Posterior vena cava (tissue), 2 donors: ENCODE measurements around the gene ADAMTSL3. TPM values are rescaled to one million over a fixed set of nuclear protein-coding genes. Genes with fewer than 3 reads are reported as not detected.

Source experiments
- DNase-seq: peaks from one replicate; pipeline ENCODE4 v3.0.0-alpha.2; 2020; ENCODE audit warnings: low spot score
- intact Hi-C, 2 donors: fragments of 100-400 bp; cut with DNase I; formaldehyde crosslinking; loops; one replicate each; pipeline versions ENCODE4 v1.14.1 to v1.14.2; 2022 to 2023
- long read RNA-seq, 2 donors: library from polyadenylated mRNA; unstranded; transcript quantifications; one replicate each; pipeline ENCODE4 v2.0.0, GENCODE V29; 2020 to 2021
- total RNA-seq, 2 donors: library from RNA; stranded (reverse); fragmentation: NEBNext Ultra II Directional; extraction: Animal tissue kit (Norgen Biotek cat#: 25700); gene quantifications; one replicate each; pipeline ENCODE4 v1.2.1, GENCODE V29; 2021
- donor health status: DM: yes; HTN: yes; CAD: no.
- donor health status: DM: yes; HTN: yes; CAD: no.

ADAMTSL3 gene, protein sequence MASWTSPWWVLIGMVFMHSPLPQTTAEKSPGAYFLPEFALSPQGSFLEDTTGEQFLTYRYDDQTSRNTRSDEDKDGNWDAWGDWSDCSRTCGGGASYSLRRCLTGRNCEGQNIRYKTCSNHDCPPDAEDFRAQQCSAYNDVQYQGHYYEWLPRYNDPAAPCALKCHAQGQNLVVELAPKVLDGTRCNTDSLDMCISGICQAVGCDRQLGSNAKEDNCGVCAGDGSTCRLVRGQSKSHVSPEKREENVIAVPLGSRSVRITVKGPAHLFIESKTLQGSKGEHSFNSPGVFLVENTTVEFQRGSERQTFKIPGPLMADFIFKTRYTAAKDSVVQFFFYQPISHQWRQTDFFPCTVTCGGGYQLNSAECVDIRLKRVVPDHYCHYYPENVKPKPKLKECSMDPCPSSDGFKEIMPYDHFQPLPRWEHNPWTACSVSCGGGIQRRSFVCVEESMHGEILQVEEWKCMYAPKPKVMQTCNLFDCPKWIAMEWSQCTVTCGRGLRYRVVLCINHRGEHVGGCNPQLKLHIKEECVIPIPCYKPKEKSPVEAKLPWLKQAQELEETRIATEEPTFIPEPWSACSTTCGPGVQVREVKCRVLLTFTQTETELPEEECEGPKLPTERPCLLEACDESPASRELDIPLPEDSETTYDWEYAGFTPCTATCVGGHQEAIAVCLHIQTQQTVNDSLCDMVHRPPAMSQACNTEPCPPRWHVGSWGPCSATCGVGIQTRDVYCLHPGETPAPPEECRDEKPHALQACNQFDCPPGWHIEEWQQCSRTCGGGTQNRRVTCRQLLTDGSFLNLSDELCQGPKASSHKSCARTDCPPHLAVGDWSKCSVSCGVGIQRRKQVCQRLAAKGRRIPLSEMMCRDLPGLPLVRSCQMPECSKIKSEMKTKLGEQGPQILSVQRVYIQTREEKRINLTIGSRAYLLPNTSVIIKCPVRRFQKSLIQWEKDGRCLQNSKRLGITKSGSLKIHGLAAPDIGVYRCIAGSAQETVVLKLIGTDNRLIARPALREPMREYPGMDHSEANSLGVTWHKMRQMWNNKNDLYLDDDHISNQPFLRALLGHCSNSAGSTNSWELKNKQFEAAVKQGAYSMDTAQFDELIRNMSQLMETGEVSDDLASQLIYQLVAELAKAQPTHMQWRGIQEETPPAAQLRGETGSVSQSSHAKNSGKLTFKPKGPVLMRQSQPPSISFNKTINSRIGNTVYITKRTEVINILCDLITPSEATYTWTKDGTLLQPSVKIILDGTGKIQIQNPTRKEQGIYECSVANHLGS (N-terminal part only)
- total RNA-seq: 10 to 100 TPM; 13.0 to 17.4 TPM
- long read RNA-seq, donor 1, partial matches to known transcripts: 0 of 3 reads
- long read RNA-seq, donor 1, other reads (novel, unspliced or antisense): 3 of 3 reads
- long read RNA-seq, donor 2, partial matches to known transcripts: 0 of 2 reads
- long read RNA-seq, donor 2, other reads (novel, unspliced or antisense): 2 of 2 reads

- DNase-seq: peak; percentile 91
- intact Hi-C loops: no loop called here
Observed at GRCh38 chr15:83653639-83654378, at the start of gene ADAMTSL3. Gene ADAMTSL3 (plus strand): TSS chr15:83654123. CDS start chr15:83655762, 1,639 bp downstream.

DNA sequence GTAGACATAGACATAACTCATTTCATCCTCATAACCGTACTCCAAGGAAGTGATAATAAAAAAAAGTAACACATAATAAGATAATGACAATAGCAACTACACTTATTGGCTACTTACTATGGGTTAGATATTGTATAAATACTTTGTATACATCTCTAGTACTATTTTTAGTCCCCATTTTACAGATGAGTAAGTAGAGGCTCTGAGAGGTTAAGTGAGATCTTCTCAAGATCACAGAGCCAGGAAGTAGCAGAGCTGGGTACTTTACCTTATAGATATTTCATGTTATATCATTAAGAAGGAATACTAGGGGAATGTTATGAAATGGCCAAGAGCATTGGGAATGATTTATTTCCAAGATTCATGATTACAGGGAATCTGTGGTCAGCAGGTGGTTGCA is 49.4 kb upstream of the ADAMTSL3 start:
- no peak for DNase-seq
- intact Hi-C loops: no loop called here

- intact Hi-C loops: no loop called here
- DNase-seq: no peak
Observed at GRCh38 chr15:83605111-83605945, 48.6 kb upstream of the ADAMTSL3 start.

- DNase-seq: no peak
- intact Hi-C loops: no loop called here
Observed at GRCh38 chr15:83610132-83610531, 43.8 kb upstream of the ADAMTSL3 start.

DNA sequence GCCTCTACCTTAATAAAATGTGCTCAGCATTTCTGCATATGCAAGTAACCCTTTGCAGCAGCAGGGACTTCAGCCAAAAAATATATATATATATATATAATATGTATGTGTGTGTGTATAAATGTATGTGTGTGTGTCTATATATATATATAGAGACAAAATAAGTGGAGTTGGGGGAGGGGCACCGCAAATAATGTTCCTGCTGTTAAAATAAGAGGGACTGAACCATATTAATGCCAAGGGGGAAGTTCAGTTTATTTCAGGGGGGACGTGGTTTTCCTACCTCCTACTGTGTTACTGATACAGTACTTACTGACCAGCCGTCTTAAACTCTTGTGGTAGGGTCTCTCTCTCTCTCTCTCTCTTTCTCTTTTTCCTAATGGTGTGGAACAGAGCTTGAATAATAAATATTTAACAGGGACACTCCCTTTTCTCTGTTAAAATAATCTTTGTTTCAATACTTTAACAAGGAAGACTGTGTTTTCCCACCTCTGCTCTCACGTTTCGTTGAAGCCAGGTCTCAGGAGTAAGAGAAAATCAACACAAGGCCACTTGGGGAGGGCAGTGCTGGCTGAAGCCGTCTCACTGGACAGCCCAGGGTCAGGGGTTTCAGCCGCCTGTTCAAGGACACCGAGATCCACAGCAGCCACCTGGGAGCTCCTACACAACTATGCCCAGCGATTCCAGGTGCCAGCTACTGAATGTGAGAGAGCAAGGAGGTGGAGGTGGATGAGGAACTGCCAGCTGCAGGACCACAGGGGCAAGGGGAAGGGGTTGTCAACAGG is 42.8 kb upstream of the ADAMTSL3 start:
- intact Hi-C loops: no loop called here

DNA sequence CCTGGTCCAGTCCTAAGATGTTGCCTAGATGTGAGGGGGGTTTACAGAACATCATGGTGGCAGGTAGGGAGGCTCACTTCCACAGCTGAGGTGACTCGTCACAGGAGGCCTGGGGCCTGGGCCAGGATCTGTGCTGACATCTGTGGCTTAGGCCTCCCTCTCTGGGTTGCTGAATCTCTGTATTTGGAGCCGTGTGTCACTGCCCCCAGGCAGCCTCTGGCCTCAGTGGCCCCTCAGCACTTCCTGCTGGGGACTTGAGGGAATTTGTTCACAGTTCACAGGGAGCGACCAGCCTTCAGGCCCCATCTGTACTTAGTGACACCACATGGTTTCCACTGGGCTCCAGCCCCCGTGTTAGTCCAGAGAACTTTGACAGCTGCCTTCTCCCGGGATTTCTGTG is 41.7 kb upstream of the ADAMTSL3 start:
- DNase-seq: no peak
- intact Hi-C loops: no loop called here

More for the DNA sequence above, 42.8 kb upstream of the ADAMTSL3 start:
- no peak for DNase-seq

GRCh38 chr15:83612898-83613635 is 40.9 kb upstream of the ADAMTSL3 start:
- DNase-seq: no peak
- intact Hi-C loops: no loop called here

GRCh38 chr15:83613714-83614113 is 40.2 kb upstream of the ADAMTSL3 start:
- DNase-seq: no peak
- intact Hi-C loops: no loop called here

- intact Hi-C loops: no loop called here
- no peak for DNase-seq
Observed at GRCh38 chr15:83616840-83617239, 37.1 kb upstream of the ADAMTSL3 start.

- DNase-seq: no peak
- intact Hi-C loops: no loop called here
Observed at GRCh38 chr15:83626171-83626802, 27.6 kb upstream of the ADAMTSL3 start.

DNA sequence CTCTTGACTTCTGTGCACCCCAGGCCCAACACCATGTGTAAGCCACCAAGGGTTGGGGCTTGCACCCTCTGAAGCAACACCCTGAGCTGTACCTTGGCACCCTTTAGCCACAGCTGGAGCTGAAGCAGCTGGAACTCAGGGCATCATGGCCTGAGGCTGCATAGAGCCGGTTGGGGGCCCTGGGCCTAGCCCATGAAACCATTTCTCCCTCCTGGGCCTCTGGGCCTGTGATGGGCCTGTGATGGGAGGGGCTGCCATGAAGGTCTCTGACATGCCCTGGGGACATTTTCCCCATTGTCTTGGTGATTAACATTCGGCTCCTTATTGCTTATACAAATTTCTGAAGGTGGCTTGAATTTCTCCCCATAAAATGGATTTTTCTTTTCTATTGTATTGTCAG is 22.4 kb upstream of the ADAMTSL3 start:
- intact Hi-C loops: no loop called here
- DNase-seq: no peak

DNA sequence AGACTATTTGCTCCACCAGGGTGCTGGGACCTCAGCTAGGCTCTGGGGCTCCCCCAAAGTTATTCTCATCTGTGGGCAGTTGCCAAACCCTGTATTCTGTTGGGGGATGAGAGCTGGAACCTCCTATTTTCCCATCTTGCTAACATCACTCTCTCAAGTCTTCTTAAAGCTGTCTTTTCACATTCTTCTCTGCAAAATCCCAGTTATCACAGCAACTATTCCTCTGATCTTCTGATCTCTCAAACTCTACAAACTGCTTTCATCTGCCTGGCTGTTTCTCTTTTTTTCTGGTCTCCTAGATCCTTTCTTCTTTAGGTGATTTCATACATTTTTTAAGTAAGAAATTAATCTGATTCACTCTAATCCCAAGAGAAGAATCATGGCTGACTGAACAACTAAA is 10.7 kb upstream of the ADAMTSL3 start:
- intact Hi-C loops: no loop called here
- DNase-seq: no peak

DNA sequence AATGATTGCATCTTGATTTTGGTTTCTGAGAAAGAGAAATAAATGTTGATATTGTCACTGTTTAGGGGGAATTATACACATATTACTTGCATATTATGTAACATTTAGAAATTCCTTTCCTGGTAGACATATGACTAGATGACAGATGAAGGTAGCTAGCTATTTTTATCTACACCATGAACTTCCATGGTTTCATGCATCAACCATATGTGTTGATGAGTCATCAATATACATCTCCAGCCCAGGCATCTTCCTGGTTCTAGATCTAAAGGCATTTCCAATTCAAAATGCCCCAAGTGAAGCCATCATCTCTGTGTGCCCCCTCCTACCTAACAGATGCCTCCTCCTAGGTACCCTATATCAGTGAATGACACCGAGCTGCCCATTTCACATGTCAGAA is 9.5 kb upstream of the ADAMTSL3 start:
- intact Hi-C loops: no loop called here
- no peak for DNase-seq

GRCh38 chr15:83650831-83651230 is 3.1 kb upstream of the ADAMTSL3 start:
- intact Hi-C loops: no loop called here
- DNase-seq: no peak

DNA sequence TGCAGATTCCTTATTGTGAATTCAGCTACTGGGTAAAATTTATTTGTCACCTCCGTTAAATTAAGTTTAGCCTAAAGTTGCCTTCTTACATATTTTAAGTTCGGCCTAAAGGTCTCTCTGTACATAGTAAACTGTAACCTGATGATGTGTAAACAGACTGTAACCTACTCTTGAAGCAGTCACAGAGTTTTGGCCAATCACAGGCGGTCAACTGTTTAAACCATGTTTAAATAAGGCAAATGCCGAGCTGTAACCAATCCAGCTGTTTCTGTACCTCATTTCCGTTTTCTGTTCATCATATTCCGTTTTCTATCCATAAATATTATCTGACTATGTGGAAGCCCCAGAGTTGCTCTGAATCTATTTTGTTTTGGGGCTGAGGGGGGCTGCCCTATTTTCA is 2.4 kb upstream of the ADAMTSL3 start:
- no peak for DNase-seq
- intact Hi-C loops: no loop called here

- no peak for DNase-seq
- intact Hi-C loops: no loop called here
Observed at GRCh38 chr15:83652626-83653204, 1.2 kb upstream of the ADAMTSL3 start.
